NCI-H2029 (cell line): ENCODE measurements around the gene PCNX2.
A peak's percentile ranks its signal among the peaks of the same experiment; 100 is the strongest.

Source experiments
- DNase-seq: peaks from one replicate; lab custom pipeline; 2025; lab: John Stamatoyannopoulos, UW

Gene PCNX2

DNA sequence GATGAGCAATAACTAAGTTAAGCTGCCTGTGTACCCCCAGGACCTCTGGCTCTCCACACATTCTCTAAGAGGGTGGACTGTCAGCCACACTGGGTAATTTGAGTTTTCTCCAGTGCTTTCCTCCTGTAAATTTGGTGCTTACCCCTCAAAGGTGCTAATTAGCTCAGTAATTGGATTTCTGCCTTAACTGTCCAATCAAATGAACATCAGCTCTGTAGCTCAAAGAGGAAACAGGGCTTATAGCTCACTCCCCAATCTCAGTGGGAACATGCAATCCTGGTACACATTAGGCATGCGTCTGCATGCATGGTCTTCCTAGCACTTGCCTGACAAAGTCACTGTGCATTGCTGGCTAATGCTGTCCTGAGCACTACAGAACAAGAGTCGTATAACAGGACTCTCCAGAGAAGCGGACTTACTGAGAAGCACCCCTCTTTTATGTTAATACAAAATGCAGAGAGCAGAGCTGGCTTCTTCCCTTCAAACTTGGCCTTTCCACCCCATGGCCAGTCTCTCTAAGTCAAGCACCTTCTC lies 235.0 kb downstream of the PCNX2 start:
- DNase-seq: no peak

DNA sequence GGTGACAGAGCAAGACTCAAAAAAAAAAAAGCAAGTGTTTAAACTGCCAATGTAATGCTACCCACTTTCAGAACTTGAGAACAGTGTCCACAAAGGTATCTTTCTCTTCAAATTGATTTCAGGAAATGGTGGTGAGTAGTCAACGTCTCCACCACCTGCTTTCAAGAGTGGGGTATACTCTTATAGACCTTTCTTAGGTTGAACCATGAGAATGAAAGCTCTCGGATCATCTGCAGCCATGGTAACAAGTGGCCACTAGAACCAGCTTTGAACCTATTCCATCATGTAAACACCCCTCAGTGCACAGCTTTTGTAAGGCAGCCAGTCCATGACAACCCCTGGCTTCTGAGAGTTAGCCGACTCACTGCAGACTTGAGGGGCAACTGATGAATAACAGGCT lies 237.7 kb downstream of the PCNX2 start:
- peak; percentile 40 for DNase-seq

DNA sequence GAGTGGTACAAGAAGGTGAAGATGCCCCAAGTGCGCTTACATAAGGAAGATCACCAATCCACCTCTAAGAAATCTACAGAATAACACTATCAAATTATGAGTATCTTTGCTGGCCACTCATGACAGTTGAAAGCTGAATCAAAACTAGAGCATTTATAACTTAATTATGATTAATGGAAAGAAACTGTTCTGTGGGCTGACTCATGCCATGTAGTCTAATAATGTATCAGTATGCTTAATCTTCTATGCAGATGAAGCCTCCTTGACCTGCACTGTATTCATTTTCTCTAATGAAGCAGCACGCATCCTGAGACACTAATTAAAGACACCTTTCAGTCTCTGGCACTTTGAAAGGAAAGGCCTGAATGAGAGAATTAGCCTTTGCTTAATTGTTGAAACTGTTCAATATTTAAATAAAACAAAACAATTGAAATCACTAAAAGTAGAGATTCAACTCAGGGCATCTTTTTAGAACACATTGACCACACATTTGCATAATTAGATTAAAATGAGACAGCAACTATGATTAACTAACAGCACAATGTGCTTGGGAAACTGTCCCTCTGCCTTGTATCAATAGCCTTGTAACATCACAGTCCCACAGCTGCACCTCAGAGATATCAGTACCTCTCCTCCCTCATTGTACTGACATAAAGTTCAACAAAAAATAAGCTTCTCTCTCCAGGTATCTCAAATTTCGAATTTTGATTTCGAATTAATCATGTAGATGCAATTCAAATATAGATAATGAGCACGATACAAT lies 239.5 kb downstream of the PCNX2 start:
- no peak for DNase-seq

DNA sequence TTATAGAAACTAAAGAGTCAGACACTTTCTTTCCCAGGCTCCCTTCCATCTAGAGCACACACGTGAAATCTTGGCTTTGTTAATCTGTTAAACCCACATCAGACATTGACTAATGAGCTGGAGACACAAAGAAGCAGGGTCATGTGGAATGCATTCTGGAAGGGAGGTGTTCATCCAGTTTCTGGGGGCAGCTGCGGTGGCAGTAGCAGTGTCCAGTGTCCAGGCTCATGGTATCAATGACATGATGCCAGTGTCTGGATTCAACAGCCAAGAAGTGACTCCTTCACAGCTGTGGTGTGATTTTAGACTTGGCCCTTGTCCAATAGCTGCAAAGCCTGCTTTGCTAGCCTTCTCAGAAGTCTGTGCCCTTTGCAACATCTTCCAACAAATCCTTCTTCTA lies 249.9 kb downstream of the PCNX2 start:
- DNase-seq: no peak

DNA sequence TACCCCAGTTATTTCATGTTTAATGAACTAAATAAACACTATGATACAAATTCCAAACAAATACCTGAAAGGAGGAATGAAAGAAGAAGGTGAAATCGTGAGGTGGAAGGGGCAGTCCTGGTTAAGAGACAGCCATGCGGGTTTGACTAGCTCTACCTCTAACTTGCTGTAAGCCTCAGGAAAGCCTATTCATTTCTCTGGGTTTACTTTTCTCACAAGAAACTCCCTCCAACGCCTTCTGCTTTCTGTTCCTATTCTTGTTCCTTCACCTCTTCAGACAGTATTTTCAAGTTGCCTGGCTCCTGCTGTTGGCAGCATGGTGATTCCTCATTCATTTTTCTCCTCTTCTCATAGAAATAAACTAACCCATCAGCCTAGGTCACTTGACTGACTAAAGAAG lies 252.7 kb downstream of the PCNX2 start:
- DNase-seq: no peak

DNA sequence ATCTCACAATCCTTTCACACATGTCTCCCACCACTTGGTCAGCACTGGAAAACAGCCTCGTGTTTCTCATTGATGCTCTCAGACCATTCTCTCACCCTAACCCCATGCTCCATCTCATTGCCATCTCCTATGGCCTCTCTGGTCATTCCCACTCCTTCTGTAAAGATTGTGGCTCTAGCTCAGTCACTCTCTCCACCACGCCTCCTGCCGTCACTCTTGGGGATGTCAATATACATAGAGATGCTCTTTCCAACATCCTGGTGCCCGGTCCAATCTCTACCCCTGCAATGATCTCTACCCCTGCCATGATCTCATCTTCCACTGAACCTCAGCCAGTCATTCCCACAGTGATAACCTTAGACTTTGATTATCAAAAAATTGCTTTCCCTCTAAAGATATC lies 255.0 kb downstream of the PCNX2 start:
- no peak for DNase-seq

DNA sequence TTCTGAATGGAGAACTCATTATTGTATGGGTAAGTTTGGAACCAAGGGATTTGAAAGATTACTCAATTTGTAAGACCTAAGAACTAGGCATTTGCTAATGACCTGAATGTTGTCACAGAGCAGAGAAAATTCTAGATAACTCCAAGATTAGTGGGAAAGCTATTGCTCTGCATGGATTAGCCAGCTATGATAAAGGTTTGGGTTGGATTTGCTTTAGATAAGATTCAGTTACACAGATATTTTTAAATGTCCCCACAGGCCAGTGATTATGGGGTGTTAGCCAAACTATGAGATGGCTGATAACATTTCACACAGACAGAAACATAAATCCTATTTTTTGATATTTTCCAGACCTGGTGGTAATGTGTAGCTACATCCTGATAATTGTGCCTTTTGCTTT lies 256.9 kb downstream of the PCNX2 start:
- no peak for DNase-seq

DNA sequence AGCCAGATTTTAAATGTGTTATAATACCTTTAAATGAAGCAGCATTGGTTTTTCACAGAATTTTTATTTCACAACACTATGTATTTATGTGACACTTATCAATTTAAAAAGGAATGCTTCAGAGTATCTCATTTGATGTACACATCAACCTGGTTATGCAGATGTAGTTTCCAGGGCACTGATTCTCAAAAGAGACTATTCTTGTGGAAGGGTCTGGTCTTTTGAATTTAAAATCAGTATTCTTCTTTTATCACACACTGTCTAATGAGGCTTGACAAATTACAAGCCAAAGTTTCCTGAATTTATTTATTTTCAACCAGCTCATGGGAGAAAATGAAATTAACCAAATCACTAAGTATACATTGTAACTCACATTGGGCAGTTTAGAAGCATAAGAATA lies 257.7 kb downstream of the PCNX2 start:
- DNase-seq: no peak

DNA sequence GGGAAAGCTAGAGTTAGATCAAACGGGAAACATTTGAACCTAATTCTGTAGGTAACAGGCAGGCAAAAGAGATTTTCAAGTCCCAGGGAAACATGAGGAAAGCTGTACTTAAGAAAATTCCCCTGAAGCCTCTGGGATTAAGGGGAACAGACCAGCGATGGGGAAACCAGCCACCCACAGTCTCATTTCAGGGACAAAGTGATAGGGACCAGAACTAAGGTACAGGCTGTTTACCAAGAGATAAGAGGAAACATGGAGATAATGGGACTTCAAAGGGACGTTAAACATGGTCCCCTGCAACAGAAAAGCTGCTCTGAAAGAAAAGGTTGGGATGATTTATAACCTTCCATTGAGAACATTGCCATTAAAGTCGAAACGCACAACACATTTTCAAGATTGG lies 260.7 kb downstream of the PCNX2 start:
- no peak for DNase-seq

DNA sequence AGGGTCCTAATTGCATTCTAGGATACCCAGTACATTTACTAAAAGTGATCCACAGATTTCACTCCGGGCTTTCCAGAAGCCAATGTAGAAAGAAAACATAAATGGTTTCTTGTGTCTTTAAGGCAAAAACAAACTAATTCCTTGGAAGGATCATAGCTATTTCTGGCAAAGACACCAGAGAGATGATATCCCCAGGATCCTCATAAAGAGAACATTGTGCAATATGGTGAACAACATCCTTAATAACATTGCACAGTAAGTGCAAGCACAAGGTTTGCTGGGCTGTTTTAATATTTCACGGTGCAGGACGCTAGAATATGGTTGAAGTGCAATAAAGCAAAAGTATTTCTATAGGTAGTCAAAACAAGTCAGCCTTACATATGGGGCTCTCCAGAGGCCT lies 262.2 kb downstream of the PCNX2 start:
- DNase-seq: no peak

DNA sequence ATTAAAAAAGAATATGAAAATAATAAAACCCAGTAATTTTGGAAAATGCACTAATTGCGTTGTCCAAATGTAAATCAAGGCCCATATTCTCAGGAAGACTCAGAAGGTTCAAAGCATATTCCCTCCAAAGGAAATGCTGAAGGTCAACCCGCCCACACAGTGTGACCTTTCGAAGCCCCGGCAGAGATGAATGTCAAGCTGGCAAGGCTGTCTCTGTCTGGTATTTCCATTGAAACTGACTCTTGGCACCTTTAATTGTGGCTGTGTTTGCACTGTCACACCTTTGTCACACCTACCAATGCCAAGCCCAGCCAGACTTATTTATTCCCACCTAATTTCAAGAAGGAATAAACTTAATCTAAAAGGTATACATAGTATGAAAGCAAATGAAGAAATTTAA lies 262.6 kb downstream of the PCNX2 start:
- DNase-seq: no peak

DNA sequence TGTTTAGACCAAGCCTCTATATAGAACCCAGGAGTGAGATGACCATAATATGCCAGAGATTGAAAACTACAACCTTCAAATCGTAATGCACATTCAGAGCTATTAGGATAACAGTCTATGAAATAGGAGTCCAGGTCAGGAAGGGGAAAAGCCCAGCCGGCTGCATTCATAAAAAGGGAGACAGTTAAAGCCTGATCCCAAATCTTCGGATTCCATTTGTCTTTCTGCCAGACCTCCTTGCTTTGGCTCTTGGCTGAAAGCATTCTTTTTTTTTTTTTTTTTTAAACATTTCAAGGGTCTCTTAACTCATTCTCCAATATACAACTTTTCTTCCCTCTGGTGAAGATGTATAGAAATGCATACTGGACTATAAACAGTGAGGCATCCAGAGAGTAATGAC lies 264.0 kb downstream of the PCNX2 start:
- no peak for DNase-seq

DNA sequence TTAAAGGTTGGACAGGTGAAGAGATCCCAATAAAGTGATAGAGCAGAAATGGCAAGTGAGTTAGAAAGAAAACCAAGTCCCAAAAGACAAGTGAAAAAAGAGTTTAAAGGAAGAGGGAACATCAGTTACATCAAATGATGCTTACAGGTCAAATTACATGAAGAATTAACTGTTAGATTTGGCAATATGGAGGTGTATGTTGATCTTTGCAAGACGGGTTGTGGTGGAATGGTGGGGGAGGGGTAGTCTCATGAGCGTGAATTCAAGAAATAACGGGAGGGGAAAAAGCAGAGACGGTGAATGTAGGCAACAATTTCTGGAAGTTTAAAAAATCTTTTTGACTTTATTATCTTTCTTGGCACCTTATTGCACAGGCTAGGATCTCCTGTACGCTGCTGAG lies 268.5 kb downstream of the PCNX2 start:
- DNase-seq: no peak

DNA sequence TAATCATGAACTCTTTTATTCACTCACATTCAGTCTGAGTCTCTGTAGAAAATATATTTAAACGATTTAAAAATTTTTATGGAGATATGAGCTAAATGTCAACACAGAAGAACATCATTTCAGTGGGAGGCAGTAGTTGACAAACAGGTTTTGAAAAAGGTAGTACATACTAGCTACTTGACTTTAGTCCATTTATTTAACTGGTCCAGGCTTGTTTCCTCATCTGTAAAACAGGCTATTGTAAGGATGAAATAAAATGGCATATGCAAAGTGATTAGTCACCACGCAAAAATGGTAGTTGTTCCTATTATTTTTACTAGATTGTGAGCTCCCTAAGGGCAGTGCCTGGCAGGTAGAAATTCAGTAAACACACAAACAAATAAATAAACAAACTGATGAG lies 270.0 kb downstream of the PCNX2 start:
- no peak for DNase-seq

DNA sequence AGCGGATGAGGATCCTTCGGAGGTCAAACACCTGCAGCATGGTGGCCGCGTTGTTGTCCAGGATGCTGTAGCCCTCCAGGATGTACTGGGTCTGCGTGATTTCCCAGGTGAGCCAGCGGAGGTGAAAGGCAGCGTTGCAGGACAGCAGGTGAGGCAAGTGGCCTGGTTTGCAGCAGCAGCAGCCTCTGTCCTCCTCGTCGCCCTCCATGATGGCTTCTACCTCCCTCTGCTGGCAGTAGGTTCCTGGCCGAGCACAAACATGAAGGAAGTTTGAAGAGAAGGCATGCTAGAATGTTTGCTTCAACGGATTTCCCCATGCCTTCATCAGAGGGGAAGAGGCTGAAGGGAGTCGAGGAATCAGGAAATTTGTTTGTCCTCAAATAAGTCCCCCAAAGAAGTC lies 270.4 kb downstream of the PCNX2 start:
- DNase-seq: peak; percentile 9

DNA sequence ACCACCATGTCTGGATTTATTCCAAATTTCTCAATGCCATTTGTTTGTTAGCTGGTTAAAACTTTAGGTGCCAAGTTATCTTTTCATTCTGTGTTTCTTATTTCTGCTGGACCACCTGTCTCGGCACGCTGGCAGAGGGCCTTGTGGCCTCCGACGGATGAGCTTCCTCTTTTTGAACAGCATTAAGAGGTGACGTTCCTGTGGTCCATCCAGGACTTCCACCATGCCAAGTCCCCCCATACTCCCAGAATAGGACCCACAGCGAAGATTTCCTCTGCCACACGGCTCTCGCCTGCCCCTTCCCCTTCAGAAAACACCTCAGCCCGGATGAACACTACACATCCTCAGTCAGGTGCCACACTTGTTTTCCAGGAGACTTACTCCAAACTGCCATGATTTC lies 271.3 kb downstream of the PCNX2 start:
- DNase-seq: no peak

DNA sequence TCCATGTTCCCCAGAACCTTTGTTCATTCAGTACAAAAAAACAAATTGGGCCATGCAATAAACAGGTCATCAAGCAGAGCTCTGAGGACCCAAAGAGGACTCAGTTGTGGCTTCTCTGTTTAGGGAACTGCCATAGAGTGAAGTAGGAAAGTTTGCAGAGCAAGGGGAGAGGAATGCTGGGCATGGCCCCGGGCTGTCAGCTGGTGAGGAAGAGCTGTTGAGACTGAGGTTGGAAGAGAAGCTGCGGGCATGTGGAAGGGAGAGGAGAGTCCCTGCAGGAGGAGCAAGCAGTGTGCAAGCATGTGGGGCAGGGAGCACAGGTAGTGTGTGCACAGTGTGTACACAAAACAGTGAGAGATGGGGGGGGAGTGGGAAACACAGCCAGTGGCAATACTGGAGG lies 273.3 kb downstream of the PCNX2 start:
- DNase-seq: no peak

DNA sequence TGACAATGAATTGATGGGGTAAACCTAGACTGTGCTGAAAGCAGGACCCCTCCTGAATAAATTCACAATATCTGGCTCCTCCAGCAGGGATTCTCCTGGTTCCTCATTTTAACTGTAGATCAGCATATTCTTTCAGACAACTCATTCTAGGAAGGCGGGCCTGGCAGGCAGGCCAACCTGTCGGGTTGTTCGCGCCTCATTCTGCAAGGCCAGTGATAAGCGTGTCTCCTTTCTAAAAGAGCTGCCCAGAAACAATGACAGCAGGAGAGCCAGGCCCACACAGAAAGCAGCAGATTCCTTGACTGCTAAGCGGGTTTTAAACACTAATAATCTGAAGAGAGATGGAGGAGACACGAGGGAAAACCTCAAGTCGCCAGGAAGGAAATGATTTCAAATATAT lies 275.1 kb downstream of the PCNX2 start:
- DNase-seq: no peak

DNA sequence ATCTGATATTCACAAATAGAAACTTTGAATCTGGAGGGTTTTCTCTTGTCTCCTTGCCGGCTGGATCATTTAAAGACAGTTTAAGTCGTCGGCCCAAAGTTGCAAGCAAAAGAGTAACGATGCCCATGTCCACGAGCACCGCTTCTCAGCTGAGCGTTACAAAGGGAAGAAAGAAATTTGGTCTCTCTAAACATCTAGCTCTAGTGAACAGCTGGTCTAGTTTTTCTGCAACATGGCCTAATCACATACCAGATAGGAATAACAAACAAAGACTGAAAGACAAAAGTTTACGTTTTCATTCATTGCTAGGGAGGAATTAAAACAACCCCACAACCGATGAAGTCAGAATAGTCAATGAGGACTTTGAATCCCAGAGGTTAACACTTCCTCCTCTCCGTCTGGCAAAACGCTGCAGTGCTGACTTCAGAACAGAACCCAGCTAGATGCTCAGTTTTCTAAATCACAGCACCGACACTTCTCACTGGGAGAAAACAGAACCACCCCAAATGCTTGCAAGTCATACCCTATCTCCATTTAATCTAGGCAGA lies 275.7 kb downstream of the PCNX2 start:
- no peak for DNase-seq

DNA sequence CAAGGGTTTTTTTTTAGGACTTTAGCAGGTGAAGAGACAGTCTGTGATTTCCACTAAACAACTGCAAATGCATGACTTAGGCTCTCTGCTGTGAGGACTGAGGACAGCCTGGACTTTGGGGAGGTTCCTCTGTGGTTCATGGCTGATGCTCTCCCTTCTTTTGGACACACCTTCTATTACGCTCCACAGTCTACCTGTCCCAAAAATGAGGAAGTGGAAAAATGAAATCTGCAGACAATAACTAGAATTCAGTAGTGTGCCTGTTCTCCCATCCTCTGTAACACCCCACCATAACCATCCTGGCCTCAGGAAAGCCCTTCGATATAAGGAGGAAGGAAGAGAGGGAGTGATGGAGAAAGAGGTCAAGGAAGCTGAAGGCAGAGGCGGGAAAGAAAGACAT lies 276.4 kb downstream of the PCNX2 start:
- DNase-seq: no peak

DNA sequence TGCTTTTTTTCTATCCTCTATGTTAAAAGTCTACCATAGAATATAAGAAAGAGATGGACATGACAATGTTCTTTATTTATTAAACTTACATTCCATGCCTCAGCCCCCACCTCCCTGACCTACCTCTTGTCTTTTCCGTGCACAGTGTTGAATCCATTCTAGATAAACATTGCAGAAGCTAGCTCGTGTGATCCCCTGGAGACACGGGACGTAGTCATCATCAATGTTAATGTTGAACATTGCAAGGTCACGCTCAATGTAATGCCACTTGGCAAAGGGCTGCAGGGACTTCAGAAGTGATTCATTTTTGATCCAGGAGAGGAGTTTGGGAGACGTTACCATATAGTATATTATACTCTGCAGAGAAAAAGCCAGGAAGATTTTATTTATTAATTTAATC lies 278.7 kb downstream of the PCNX2 start:
- DNase-seq: no peak

DNA sequence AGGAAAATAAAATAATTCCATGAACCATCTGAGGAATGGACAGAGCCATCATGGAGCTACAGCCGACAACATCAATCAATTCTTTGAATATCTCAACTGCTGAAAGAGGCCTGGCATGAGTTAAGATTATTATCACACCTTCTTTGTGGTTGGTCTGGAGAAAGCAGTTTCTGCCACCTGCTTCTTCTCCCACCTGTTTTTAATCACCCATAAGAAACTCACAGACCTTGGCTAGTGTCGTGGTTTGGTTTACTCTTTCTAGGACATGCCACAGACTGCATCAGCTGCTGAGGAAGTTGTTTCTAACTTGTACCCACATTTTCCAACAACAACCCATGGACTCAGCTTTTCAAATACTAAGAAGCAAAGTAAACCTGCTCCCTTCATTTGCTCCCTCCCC lies 279.6 kb downstream of the PCNX2 start:
- no peak for DNase-seq

DNA sequence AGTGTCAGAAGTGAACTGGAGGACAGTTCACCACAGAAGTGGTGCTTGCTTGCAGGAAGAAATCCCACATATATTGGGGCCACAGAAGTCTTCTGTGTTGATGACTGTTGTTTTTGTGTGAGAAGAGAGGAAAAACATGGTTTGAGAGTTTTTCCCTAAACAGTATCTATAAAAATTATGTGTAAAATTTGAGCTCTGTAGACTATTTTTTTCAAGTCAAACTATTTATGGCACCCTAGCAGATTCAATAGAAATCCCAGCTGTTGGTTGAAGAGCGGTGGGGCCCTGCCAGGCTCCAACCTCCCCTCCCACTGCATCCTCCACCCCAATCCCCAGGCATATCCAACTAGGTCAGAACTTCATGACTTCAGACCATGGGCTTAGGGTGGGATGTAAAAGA lies 283.5 kb downstream of the PCNX2 start:
- no peak for DNase-seq

DNA sequence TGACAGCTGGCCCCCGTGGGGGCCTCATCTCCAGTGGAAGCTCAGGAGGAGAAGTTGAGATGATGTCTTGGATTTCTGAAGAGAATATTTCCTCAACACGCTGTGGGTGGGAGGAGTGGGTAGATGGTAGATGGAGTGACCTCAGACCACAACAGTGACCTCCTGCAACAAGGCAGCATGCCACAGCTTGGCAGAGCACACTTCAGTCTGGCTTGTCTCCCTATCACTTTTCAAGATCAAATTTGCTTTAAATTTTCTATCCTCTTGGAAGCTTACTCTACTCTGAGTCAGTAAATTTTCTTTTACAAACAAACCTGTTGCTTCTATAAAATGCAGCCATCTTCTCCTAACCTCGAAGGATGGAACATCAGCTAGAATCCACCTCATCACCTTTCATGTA lies 285.4 kb downstream of the PCNX2 start:
- DNase-seq: no peak
